Measurements from ENCODE around the gene YWHAG.

DNA sequence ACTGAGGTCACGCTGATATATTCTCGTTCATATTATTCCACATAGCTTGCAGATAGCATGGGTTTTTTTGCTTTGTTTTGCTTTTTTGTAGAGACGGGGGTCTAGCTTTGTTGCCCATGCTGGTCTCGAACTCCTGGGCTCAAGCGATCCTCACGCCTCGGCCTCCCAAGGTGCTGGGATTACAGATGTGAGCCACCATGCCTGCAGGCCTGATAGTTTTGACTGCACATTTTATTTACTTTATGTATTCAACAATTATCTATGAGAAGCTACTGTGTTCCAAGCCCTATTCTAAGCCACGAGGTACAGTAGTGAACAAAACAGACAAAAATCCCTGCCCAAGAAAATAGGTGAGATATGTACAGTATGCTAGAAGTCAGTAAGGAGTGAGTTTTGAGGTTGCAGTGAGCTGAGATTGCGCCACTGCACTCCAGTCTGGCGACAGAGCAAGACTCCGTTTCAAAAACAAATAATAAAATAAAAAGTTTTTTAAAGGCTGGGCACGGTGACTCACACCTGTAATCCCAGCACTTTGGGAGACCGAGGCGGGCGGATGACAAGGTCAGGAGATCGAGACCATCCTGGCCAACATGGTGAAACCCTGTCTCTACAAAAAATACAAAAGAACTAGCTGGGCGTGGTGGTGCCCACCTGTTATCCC, 1.3 kb upstream of the YWHAG start:
- TF ChIP-seq CTCF (IDR thresholded peaks at IDR 0.05) (no peak), POLR2A (IDR thresholded peaks at IDR 0.05) (no peak)

Data from prostate gland (tissue), 2 donors.